CD4-positive, CD25-positive, alpha-beta regulatory T cell (primary cell): ENCODE measurements around the gene ELAVL3. TPM values are rescaled to one million over a fixed set of nuclear protein-coding genes. Genes with fewer than 3 reads are reported as not detected.
"Not testable (repeated sequence)": the region's sequence is repeated elsewhere in the genome, so short reads cannot be mapped to it uniquely, and the experiment has no call there.

ENCODE experiments used
- ATAC-seq, 2 donors: fragments of 150-1000 bp; cut with Tn5 transposase; one replicate each; pipeline ENCODE4 v1.10.0; 2021; ENCODE audit warnings: low read depth in 2 of 2, moderate number of reproducible peaks in 2 of 2, moderate library complexity in 1 of 2
- DNase-seq, 3 donors: peaks; one replicate each; pipeline versions ENCODE4 v3.0.0 to v3.0.0-alpha.2; 2012 to 2022; ENCODE audit warnings: mixed read lengths in 1 of 3
- H3K27ac ChIP-seq: one replicate; pipeline ENCODE4 v1.7.0; 2013; ENCODE audit warnings: mild to moderate bottlenecking, low read length; ENCODE audit not compliant: insufficient read depth, poor library complexity, severe bottlenecking
- H3K27me3 ChIP-seq: one replicate; pipeline ENCODE4 v1.7.0; 2013; ENCODE audit warnings: low read length; ENCODE audit not compliant: control insufficient read depth, insufficient read depth
- H3K36me3 ChIP-seq: one replicate; pipeline ENCODE4 v1.7.0; 2013; ENCODE audit warnings: mild to moderate bottlenecking, low read length, moderate library complexity; ENCODE audit not compliant: control insufficient read depth, insufficient read depth
- H3K4me1 ChIP-seq: 2 replicates; pipeline ENCODE4 v1.7.0; 2013; ENCODE audit warnings: mild to moderate bottlenecking, low read length; ENCODE audit not compliant: insufficient read depth, control insufficient read depth, poor library complexity, severe bottlenecking
- H3K4me3 ChIP-seq: one replicate; pipeline ENCODE4 v1.7.0; 2013; ENCODE audit warnings: low read depth, mild to moderate bottlenecking, low read length, moderate library complexity
- H3K9me3 ChIP-seq, 2 experiments: 1 replicate in 1 of 2; 2 replicates in 1 of 2; pipeline ENCODE4 v1.7.0; 2013; ENCODE audit warnings: low read length in 2 of 2, mild to moderate bottlenecking in 1 of 2, moderate library complexity in 1 of 2; ENCODE audit not compliant: control insufficient read depth in 2 of 2
- H3K27ac Mint-ChIP-seq, 3 donors: one replicate each; pipeline ENCODE4 v1.8.0; 2020 to 2022; ENCODE audit warnings: mild to moderate bottlenecking in 3 of 3, mixed read lengths in 3 of 3, moderate library complexity in 2 of 3
- H3K27me3 Mint-ChIP-seq: one replicate; pipeline ENCODE4 v1.8.0; 2022; ENCODE audit warnings: mild to moderate bottlenecking, mixed read lengths
- H3K36me3 Mint-ChIP-seq: one replicate; pipeline ENCODE4 v1.8.0; 2020; ENCODE audit warnings: mixed read lengths
- H3K4me1 Mint-ChIP-seq, 4 donors: one replicate each; pipeline ENCODE4 v1.8.0; 2020 to 2022; ENCODE audit warnings: mixed read lengths in 4 of 4, mild to moderate bottlenecking in 1 of 4
- H3K4me3 Mint-ChIP-seq, 4 donors: one replicate each; pipeline ENCODE4 v1.8.0; 2020 to 2022; ENCODE audit warnings: mild to moderate bottlenecking in 4 of 4, mixed read lengths in 4 of 4, moderate library complexity in 3 of 4
- H3K9me3 Mint-ChIP-seq, 7 donors: one replicate each; pipeline ENCODE4 v1.8.0; 2020 to 2022; ENCODE audit warnings: mixed read lengths in 7 of 7, mild to moderate bottlenecking in 3 of 7, moderate library complexity in 2 of 7
- polyA plus RNA-seq, 4 donors: library from polyadenylated mRNA; unstranded; fragments of 300-500 nt; fragmentation: Illumina TruSeq; gene quantifications; one replicate each; pipeline ENCODE4 v1.2.3, GENCODE V29; 2021
- total RNA-seq: library from RNA; stranded (reverse); gene quantifications from one replicate; pipeline ENCODE4 v1.2.3, GENCODE V29; 2022

ELAVL3 gene
- total and polyA plus RNA-seq, 5 donors from 2014 or later, result not detected

- Mint-ChIP-seq H3K27me3 (peaks cover 11% of the 10 kb centered on the region), H3K4me3 (no peak overlapping the region), H3K9me3 (no peaks in the 10 kb centered on the region), H3K27ac (no peak overlapping the region), H3K4me1 (peaks cover 0 to 4% (median 1%) of the 10 kb centered on the region in 4 donors), H3K36me3 (no peaks in the 10 kb centered on the region)
- H3K27me3 ChIP-seq, result no peaks in the 10 kb centered on the region
- no peaks in the 10 kb centered on the region for H3K36me3 ChIP-seq
- H3K9me3 ChIP-seq, result no peaks in the 10 kb centered on the region
- no peaks in the 10 kb centered on the region for H3K4me1 ChIP-seq
- DNase-seq (no peak), ATAC-seq (no peak)
- H3K4me3 ChIP-seq, result no peak overlapping the region
- no peak overlapping the region for H3K27ac ChIP-seq
Measured at GRCh38 chr19:11461453-11461852, 19.4 kb downstream of the ELAVL3 start.

- Histone ChIP-seq H3K4me3 (no peak overlapping the region), H3K36me3 (no peaks in the 10 kb centered on the region), H3K27me3 (no peaks in the 10 kb centered on the region), H3K9me3 (no peaks in the 10 kb centered on the region), H3K27ac (no peak overlapping the region), H3K4me1 (no peaks in the 10 kb centered on the region)
- ATAC-seq, result no peak
- Mint-ChIP-seq H3K36me3 (no peaks in the 10 kb centered on the region), H3K4me1 (peaks cover 0 to 4% (median 1%) of the 10 kb centered on the region in 4 donors), H3K27me3 (peaks cover 11% of the 10 kb centered on the region), H3K9me3 (no peaks in the 10 kb centered on the region), H3K27ac (no peak overlapping the region), H3K4me3 (no peak overlapping the region)
- no peak for DNase-seq
Measured at GRCh38 chr19:11460207-11460606, 20.6 kb downstream of the ELAVL3 start.

- DNase-seq, H3K36me3 Mint-ChIP-seq, H3K27me3 ChIP-seq, H3K27ac ChIP-seq, H3K4me1 Mint-ChIP-seq, ATAC-seq, H3K4me3 Mint-ChIP-seq, H3K4me3 ChIP-seq, H3K4me1 ChIP-seq, H3K36me3 ChIP-seq, H3K9me3 ChIP-seq, H3K9me3 Mint-ChIP-seq, H3K27ac Mint-ChIP-seq: not testable (repeated sequence)
- H3K27me3 Mint-ChIP-seq, result peaks cover 11% of the 10 kb centered on the region
Measured at GRCh38 chr19:11458912-11459311, 21.9 kb downstream of the ELAVL3 start.

GRCh38 chr19:11458236-11458900 lies 22.5 kb downstream of the ELAVL3 start:
- no peaks in the 10 kb centered on the region for H3K4me1 ChIP-seq
- H3K9me3 ChIP-seq, result no peaks in the 10 kb centered on the region
- ATAC-seq (no peak), DNase-seq (no peak)
- H3K36me3 ChIP-seq, result no peaks in the 10 kb centered on the region
- Mint-ChIP-seq H3K27me3 (peaks cover 11% of the 10 kb centered on the region), H3K4me1 (peaks cover 0 to 4% (median 1%) of the 10 kb centered on the region in 4 donors), H3K9me3 (no peaks in the 10 kb centered on the region), H3K36me3 (no peaks in the 10 kb centered on the region), H3K4me3 (no peak overlapping the region), H3K27ac (no peak overlapping the region)
- no peak overlapping the region for H3K4me3 ChIP-seq
- H3K27me3 ChIP-seq, result no peaks in the 10 kb centered on the region
- H3K27ac ChIP-seq, result no peak overlapping the region

- H3K4me3 ChIP-seq, result no peak overlapping the region
- H3K4me1 ChIP-seq, result no peaks in the 10 kb centered on the region
- no peaks in the 10 kb centered on the region for H3K27me3 ChIP-seq
- no peak for DNase-seq
- no peaks in the 10 kb centered on the region for H3K36me3 ChIP-seq
- peaks cover 11% of the 10 kb centered on the region for H3K27me3 Mint-ChIP-seq
- H3K27ac Mint-ChIP-seq, result no peak overlapping the region
- ATAC-seq, result no peak
- H3K36me3 Mint-ChIP-seq, result no peaks in the 10 kb centered on the region
- no peaks in the 10 kb centered on the region for H3K9me3 Mint-ChIP-seq
- H3K27ac ChIP-seq, result no peak overlapping the region
- H3K4me3 Mint-ChIP-seq, result no peak overlapping the region
- H3K4me1 Mint-ChIP-seq, result peaks cover 0 to 2% (median 0%) of the 10 kb centered on the region in 4 donors
- no peaks in the 10 kb centered on the region for H3K9me3 ChIP-seq
Measured at GRCh38 chr19:11457831-11458230, 23.0 kb downstream of the ELAVL3 start.

- Histone ChIP-seq H3K27me3 (no peaks in the 10 kb centered on the region), H3K36me3 (no peaks in the 10 kb centered on the region), H3K27ac (no peak overlapping the region), H3K4me1 (no peaks in the 10 kb centered on the region), H3K9me3 (no peaks in the 10 kb centered on the region), H3K4me3 (no peak overlapping the region)
- no peak overlapping the region for H3K27ac Mint-ChIP-seq
- no peak overlapping the region for H3K4me3 Mint-ChIP-seq
- ATAC-seq (no peak), DNase-seq (no peak)
- H3K27me3 Mint-ChIP-seq, result peaks cover 11% of the 10 kb centered on the region
- H3K9me3 Mint-ChIP-seq, result no peaks in the 10 kb centered on the region
- peaks cover 0 to 3% (median 0%) of the 10 kb centered on the region in 4 donors for H3K4me1 Mint-ChIP-seq
- no peaks in the 10 kb centered on the region for H3K36me3 Mint-ChIP-seq
Measured at GRCh38 chr19:11457115-11457514, 23.7 kb downstream of the ELAVL3 start.

GRCh38 chr19:11456659-11457058 lies 24.2 kb downstream of the ELAVL3 start:
- Mint-ChIP-seq H3K36me3 (no peaks in the 10 kb centered on the region), H3K9me3 (no peaks in the 10 kb centered on the region), H3K4me3 (no peak overlapping the region), H3K4me1 (peaks cover 0 to 3% (median 0%) of the 10 kb centered on the region in 4 donors), H3K27ac (no peak overlapping the region), H3K27me3 (peaks cover 11% of the 10 kb centered on the region)
- ATAC-seq, result no peak
- Histone ChIP-seq H3K4me3 (no peak overlapping the region), H3K27me3 (no peaks in the 10 kb centered on the region), H3K27ac (no peak overlapping the region), H3K4me1 (no peaks in the 10 kb centered on the region), H3K9me3 (no peaks in the 10 kb centered on the region), H3K36me3 (no peaks in the 10 kb centered on the region)
- DNase-seq, result no peak

GRCh38 chr19:11455233-11455554 lies 25.7 kb downstream of the ELAVL3 start:
- H3K27me3 ChIP-seq, H3K27ac Mint-ChIP-seq, H3K27ac ChIP-seq, H3K4me3 ChIP-seq, DNase-seq, H3K9me3 Mint-ChIP-seq, H3K4me1 ChIP-seq, H3K36me3 ChIP-seq, H3K9me3 ChIP-seq, H3K4me3 Mint-ChIP-seq, H3K4me1 Mint-ChIP-seq, ATAC-seq, H3K36me3 Mint-ChIP-seq: not testable (repeated sequence)
- H3K27me3 Mint-ChIP-seq, result peaks cover 11% of the 10 kb centered on the region
